GM19395 (cell line): ENCODE data around the gene SOX5.
"Not testable (repeated sequence)": the region's sequence is repeated elsewhere in the genome, so short reads cannot be mapped to it uniquely, and the experiment has no call there.

ENCODE experiments used
- ATAC-seq: cut with Tn5 transposase; IDR thresholded peaks from one replicate; pipeline ENCODE4 v1.9.1; 2021; ENCODE audit warnings: mild to moderate bottlenecking, moderate library complexity; ENCODE audit not compliant: unreplicated experiment

Gene SOX5

DNA sequence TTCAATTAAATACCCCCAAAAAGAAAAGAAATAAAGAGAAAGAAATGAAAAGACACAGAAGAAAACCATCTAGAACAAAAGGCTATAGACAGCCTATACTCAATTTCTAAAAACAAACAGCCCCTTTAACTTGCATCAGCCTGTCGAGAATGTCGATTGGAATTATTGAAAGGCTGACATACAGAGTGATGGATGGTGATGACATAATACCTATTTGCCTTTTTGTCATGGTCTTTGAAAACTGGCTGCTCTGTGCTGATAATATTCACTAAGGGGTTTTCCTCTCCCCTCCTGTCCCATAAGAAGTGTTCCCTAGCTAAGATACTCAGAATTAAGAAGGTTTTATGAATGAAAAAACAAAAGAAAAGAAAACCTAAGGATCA, 393.7 kb downstream of the SOX5 start:
- no peak for ATAC-seq

DNA sequence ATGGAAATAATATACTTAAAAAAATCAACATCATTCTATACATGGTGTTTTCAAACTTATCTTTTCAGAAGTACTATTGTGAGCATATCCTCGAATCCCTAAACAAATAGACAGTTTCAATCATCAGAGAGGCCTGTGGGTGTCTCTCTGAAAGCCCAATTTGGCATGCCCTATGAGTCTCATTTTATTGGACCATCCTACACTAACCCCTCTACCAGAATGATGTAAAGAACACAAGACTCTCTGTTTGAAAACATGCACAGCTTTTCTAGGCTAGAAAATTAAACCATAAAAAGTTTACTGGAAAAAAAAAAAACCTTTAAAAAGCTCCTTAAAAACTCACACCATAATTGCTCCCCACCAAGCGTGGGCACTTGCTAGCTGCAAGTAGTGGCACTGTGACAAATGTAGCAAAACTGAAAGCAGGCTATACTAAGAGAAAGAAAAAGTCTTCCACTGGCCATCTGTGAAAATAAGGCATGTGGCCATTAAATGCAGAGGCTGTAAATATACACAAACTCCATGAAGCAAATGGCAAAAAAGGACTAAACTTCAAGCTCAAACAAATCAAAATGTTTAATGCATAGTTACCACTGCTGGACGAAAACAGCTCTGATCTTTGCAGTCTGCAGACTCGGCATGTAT, 394.2 kb downstream of the SOX5 start:
- ATAC-seq: no peak

DNA sequence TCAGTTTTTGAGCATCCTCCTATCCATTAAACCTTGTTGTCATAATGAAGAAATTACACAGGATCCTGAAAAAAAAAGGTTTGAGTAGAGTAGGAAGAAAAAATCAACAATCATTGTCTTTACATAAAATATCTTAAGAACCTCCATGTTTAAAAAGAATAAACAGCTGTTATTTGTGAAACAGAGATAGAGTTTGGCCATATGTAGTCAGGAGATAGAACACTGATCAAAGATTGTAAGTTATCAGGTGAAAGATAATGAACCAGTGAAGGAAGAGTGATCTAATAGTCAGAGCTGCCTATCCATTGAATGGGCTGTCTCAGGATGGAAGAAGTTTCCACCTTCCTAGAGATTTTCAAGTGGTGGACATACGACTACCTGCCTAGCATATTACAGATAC, 397.1 kb downstream of the SOX5 start:
- no peak for ATAC-seq

DNA sequence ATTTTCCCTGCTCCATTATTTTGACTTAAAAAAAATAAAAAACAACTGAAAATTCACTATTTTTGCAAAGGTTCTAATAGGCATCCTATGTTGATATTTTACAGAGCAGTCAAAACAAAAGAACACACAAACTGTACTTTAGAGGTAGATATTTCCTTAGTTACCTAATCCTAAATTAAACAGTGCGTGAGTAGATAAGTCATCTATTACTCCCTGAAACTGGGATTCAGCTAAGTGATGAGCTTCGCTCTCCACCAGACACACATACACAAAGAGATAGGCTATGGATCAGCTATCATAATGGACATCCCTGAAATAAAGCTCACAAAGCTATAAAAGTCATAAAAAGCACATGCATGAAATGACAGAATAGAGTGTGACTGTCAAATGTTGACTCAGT, 398.7 kb downstream of the SOX5 start:
- no peak for ATAC-seq

DNA sequence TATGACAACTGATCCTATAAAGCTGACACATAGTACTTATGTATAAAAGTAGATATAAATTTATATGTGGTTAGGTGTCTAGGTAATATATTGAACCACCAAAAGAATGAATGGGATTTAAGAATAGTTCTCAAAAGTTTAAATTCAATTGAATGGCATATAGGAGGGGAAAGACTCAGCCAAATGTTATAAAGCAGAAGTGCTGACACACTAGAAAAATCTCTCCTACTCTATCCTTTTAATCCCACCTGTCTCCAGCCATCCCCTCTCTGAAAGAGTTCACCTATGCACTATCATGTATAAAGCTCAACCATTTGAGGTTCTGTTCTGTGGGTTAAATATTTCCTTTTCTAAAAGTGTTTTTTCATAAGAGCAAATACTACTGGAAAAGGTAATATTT, 400.7 kb downstream of the SOX5 start:
- ATAC-seq: no peak

DNA sequence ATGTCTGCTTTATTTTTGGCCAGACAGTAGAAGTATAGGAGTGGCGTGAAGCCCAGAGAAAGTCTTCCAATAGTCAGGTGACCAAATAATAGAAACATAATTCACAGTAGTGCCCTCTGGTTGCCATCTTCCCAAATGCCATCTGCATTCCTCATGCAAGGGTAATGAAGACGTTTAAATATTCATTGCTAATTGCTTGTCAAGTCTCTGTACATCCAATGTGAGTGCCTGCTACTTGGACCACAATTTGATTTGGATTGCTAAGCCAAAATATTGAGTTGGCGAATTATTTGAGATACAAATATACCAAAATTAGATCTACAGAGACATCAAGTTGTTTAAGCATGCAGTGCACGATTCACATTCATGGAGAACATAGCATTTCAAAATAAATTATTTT, 402.7 kb downstream of the SOX5 start:
- no peak for ATAC-seq

DNA sequence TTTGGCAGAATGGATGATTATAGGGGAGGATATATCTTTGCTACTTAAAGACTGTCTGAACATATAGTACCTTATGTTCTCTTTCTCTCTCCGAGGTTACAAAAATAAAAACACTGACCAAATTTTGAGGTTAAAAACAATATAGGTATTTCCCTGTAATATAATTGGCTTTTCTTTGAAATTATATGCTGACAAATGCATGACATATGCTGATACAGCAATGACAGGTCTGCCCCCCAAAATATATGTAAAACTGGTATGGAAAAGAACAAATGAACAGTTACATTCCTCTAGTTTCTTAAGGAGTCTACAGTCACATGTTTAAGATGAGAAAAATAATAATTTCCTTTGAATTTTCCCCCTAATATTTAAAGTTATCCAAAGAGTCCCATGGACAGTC, 405.7 kb downstream of the SOX5 start:
- ATAC-seq: no peak

DNA sequence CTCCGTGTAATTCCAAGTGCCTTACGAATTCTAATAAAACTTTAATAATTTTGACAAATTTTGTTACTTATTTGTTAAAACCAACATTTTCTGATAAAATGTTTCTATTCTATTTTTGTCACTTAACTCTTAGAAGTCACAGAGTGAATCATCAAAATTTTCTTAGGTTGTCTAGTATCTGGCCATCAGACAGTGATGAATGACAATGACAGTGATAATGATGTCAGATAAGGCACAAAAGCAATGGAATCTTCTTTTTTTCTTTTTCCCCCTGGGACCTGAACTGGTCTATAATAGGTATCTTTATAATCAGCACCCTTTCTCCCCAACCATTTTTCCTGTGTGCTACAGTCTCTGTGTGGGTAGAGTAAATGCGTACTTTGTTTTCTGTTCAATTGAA, 407.3 kb downstream of the SOX5 start:
- ATAC-seq: no peak

DNA sequence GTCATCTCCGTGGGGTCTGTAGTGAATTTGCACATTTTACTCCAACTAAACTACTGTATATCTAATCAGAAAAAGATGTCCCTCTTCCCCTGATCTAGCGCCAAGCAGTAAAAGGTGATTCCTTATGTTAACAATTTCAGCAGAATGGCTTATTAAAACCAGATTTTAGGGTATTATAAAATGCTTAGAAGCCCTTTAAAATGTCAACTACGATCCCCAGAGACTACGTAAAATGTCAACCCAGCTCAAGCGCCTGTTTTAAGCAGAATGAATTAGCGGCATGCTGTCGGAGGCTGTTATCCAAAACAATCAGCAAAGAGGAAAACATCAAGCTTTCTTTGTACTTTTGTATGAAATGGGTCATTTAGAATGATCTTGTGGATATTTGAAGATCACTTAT, 408.9 kb downstream of the SOX5 start:
- ATAC-seq: no peak

DNA sequence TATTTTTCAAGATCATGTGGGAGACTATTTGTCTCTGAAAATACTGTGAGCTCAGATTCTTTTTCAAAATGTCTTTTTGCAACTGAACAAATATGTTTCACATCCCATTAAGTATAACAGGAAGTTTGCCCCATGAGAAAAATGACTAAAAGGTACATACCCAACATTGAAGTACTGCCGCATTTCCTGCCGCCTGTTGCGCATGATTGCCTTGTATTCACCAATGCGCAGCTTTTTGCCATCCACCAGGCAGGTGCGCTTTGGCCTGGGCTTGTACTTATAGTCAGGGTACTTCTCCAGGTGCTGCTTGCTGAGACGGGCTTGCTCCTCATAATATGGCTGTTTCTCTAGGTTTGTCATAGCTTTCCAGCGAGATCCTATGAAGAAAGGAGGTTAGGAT, 413.2 kb downstream of the SOX5 start:
- ATAC-seq: peak; percentile 75

DNA sequence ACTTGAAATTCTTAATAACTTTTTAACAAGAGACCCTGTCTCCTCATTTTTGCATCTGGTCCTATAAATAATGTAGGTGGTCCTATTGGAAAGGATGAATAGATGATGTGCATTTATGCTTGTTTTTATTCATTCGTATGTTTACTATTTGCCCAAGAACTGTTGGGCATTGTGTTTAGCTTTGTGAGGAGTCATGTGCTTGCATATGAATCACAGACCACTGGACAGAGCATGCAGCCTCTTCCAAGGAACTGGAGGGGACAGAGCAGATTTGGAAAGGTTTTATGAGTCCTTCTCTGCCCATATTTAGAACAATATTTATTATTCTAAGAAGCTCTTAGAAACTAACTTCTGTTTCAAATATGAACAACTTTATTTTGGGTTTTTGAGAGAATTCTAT, 414.0 kb downstream of the SOX5 start:
- no peak for ATAC-seq

DNA sequence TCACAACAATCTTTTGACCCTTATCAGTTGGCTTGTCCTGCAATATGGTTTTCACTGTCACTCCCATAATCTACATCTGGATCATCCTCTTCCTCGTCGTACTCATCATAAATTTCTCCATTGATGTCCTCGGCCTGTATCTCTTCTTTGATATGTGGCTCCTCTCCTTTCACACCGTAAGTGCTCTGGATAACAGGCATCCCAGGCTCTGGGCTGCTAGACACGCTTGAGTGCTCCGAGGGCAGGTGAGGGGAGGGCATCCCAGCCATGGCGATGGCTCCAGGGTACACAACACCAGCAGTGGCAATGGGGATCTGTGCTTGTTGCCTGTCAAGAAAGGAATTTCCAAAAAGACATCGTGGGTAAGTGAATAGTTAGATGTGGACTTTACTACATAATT, 415.3 kb downstream of the SOX5 start:
- ATAC-seq: no peak

DNA sequence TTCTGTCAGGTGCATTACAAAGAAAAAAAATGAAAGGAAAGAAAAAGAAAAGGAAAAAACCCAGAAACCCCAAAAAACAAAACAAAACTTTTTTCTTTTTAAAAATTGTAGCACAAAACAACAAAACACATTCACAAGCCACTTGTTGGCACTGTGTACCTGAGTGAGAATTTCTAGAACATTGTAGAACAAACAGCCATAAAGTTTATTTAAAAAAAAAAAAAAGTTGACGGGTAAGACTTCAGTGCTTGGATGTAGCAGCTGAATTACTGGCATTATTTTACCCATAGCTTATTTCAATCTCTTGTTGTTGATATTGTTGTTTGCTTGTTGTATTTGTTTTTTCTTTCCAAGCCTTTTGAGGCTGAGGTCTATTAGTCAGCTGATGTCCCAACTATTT, 415.8 kb downstream of the SOX5 start:
- no peak for ATAC-seq

DNA sequence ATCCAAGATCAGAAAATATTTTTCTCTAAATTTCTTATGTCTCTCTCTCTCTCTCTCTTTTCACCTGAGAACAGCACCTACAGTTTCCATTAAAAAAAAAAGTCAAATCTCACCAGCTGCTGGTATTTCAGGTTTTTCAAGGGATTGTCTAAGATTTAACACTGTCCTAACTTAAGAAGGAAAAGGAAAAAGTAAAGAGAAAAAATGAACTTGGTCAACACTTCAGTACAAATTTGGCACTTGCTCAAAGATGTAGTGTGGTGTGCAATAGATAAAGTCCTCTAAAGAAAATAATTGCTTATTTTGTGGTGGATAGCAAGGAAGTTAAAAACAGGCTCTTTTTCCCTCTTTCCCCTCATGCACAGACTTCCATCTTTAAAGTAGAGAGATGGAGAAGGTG, 416.2 kb downstream of the SOX5 start:
- ATAC-seq: no peak

DNA sequence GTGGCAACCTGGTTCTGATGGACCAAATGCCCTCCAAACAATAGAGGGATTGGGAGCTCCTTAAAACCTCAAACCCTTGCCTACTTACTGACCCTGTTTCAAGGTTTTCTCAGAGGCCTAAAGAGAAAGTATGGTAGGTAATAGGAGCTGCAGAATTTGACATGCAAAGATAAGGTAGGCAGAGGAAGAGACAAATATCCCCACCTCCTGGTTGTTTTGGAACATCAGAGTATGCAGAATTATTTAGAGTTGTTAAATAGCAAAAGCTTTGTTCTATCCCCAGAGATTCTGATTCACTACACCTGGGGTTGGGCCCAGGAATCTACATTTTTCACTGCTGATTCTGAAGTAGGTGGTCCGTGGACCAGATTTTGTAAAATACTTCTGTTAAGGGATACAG, 421.2 kb downstream of the SOX5 start:
- ATAC-seq: no peak

DNA sequence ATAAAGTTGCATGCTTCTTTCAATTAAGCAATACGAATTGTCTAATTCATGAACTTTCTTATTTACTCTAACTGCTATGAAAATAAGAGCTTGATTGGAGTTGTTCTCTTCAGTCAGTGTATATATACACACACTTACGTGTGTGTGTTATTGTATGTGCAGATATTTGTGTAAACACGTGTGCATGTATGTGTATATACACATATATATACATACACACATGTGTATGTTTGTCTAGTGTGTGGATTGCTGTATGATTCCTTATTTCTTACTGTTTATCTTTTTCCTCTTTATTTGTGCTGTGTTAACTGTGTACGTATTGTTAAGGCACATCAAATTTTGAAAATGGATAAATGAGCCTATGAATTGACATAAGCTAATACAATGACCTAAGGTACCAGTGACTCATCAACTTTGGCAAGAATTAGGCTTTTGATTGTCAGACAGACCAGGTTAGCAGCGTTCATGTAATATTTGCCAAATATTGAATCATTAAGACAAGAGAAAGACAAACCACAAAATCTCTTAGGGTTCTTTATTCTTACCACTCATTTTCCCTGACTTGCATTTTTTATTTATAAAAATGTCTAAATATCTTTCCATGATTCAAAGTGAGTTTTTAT, 423.9 kb downstream of the SOX5 start:
- no peak for ATAC-seq

DNA sequence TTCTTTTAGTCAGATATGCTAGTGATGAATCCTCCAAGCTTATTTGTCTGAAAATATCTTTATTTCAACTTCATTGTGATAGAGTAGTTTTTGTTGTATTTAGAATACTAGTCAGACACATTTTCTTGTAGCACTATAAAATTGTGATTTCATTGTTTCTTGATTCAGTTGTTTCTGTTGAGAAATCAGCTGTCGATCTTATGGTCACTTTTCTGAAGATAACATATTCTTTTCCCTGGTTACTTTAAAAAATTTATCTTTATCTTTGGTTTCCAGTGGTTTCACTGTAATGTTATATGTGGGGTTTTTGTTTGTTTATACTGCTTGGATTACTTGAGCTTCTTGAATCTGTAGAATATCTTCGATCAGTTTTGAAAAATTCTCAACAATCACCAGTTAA, 426.1 kb downstream of the SOX5 start:
- ATAC-seq: no peak

DNA sequence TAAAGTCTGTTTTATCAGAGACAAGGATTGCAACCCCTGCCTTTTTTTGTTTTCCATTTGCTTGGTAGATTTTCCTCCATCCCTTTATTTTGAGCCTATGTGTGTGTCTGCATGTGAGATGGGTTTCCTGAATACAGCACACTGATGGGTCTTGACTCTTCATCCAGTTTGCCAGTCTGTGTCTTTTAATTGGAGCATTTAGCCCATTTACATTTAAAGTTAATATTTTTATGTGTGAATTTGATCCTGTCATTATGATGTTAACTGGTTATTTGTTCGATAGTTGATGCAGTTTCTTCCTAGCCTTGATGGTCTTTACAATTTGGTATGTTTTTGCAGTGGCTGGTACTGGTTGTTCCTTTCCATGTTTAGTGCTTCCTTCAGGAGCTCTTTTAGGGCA, 430.0 kb downstream of the SOX5 start:
- not testable (repeated sequence) for ATAC-seq

DNA sequence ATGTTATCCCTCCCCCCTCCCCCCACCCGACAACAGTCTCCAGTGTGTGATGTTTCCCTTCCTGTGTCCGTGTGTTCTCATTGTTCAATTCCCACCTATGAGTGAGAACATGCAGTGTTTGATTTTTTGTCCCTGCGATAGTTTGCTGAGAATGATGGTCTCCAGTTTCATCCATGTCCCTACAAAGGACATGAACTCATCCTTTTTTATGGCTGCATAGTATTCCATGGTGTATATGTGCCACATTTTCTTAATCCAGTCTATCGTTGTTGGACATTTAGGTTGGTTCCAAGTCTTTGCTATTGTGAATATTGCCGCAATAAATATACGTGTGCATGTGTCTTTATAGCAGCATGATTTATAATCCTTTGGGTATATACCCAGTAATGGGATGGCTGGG, 433.7 kb downstream of the SOX5 start:
- not testable (repeated sequence) for ATAC-seq

DNA sequence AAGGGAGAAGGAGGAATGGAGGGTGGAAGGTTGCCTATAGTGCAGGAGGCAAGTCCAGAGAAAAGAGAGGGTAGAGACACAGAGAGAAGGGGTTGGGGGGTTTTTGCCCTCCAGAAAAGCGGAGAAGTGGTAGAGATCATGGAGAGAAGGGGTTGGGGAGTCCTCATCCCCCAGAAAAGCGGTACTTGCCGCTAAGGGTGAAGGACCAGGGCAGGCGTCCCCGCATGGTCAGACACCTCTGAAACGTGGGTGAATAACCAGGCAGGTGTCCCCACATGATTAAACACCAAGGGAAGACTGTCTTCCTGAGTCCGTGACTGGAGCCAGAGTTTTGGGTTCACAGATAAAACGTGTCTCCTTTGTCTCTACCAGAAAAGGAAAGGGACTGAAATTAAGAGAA, 439.0 kb downstream of the SOX5 start:
- no peak for ATAC-seq

DNA sequence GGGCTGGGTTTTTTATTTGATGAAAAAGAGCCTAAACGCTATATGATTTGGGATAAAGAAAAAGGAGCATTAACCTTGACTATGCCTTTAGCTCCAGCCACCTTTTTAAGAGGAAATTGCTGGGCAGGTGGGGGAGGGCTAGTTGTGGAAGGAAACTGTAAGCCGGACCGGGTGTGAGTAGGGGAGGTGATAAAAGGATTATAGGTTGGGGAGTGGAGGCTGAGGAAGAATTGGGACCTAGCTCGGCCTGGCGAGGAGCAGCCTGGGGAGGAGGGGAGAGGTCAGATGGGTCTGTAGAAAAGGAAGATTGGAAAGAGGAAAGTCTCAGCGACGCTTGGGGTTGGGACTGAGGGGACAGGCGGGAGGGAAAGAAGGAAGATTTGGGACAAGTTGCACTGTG, 439.6 kb downstream of the SOX5 start:
- not testable (repeated sequence) for ATAC-seq

DNA sequence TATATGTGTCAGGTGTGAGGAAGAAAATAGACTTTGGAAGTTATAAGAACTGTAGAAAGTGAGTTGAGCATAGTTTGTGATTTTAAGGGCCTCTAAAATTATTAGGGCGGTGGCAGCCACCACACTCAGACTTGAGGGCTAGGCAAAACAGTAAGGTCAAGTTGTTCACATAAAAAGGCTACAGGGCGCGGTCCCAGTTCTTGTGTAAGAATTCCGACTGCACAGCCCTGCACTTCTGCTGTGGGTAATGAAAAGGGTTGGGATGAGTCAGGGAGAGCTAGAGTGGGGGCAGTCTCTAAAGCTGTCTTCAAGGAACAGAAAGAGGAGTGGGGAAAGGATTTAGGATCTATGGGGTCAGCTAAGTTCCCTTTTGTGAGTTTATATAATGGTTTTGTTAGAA, 441.7 kb downstream of the SOX5 start:
- not testable (repeated sequence) for ATAC-seq

DNA sequence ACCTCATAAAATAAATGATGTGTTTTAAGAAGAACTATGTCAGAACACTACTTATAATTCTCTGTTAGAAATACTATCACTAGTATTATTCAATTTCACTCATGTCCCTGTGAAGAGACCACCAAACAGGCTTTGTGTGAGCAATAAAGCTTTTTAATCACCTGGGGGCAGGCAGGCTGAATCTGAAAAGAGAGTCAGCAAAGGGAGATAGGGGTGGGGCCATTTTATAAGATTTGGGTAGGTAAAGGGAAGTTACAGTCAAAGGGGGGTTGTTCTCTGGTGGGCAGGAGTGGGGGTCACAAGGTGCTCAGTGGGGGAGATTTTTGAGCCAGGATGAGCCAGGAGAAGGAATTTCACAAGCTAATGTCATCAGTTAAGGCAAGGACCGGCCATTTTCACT, 443.7 kb downstream of the SOX5 start:
- not testable (repeated sequence) for ATAC-seq
